Activated CD8-positive, alpha-beta memory T cell treated with anti-CD3 and anti-CD28 coated beads, Interleukin-2, amount 50 U/mL, for 24 hours (primary cell): ENCODE measurements around the gene OGDHL.

Experiments used
- DNase-seq: peaks from one replicate; pipeline ENCODE4 v3.0.0-alpha.2; 2020; ENCODE audit errors: extremely low read depth

Gene OGDHL

GRCh38 chr10:49689882-49690510, 72.1 kb downstream of the OGDHL start:
- no peak for DNase-seq

DNA sequence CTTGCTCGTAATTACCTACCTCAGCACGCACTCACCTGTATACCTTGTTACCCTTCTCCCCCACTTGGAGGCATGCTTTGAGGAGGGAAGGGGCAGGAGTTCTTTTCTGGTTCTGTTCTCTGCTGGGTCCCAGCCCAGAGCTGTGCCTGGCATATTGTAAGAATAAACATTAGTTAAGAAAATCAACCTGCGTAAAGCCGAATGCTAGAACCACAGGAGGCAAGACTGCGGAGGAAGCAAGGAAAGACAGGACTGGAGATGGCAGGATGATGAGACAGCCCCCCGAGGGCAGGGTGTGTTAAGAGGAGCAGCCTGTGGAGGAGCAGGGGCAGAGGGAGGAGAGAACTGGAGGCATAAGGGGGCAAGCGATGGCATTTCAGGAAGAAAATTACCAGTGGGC, 73.2 kb downstream of the OGDHL start:
- no peak for DNase-seq

DNA sequence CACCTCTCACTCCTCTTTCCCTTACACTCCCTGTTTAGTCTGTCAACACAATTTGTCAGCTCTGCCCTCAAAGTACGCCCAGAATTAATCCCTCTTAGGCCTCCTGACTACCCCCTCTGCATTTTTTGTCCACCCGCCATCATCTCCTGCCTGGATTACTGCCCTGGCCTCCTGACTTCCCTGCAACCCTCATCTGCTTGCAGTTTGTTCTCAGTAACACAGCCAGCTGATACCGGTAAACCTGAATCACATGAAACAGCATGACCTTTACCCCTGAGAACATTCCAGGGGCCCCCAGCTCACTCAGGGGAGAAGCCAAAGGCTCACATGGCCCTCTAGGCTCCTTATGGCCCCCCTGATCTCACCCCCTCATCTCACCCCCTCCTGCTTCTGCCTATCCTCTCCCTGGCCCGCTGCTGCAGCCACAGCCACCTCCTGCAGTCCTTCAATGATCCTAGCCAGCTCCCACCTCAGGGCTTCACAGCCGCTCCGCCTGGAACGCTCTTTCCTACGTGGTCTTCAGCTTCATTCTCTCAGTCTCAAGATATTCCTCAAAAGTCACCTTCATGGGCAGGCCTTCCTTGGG, 73.8 kb downstream of the OGDHL start:
- no peak for DNase-seq

DNA sequence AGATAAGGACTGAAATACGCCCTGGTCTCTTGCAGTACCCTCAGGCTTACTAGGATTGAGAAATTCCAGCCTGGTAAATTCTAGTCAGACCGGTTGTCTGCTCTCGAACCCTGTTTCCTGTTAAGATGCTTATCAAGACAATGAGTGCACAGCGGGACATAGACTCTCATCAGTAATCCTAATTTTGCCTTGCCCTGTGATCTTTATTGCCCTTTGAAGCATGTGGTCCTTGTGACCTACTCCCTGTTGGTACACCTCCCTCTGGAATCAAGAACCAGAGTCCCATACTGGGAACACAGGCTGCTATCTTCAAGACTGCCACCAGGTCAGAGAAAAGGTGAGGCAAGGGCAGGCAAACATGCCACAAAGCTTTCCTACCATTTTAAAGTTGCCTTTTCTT, 75.5 kb downstream of the OGDHL start:
- no peak for DNase-seq
